Omental fat pad (tissue), 4 donors: ENCODE measurements around the gene TMEM163. TPM values are rescaled to one million over a fixed set of nuclear protein-coding genes. Genes with fewer than 3 reads are reported as not detected.
"Not testable (repeated sequence)": the region's sequence is repeated elsewhere in the genome, so short reads cannot be mapped to it uniquely, and the experiment has no call there.

Source experiments
- ATAC-seq: fragments of 150-250 bp; one replicate; pipeline ENCODE4 v1.9.1; 2016; ENCODE audit warnings: mild to moderate bottlenecking, moderate library complexity; ENCODE audit not compliant: low FRiP score
- DNase-seq: peaks from one replicate; pipeline ENCODE4 v3.0.0-alpha.2; 2019; ENCODE audit warnings: low spot score
- total RNA-seq, 4 donors: library from RNA; depleted of rRNA; stranded (reverse); fragments of >200 nt; gene quantifications; one replicate each; pipeline ENCODE4 v1.1.0, GENCODE V29; 2016
- TF ChIP-seq, protein P1 (sequence below), 3 donors: fragments of 450-650 bp; IDR thresholded peaks; one replicate each; pipeline ENCODE4 v1.5.1; 2016 to 2017; ENCODE audit warnings: antibody characterized with exemption in 3 of 3, mild to moderate bottlenecking in 3 of 3, moderate library complexity in 2 of 3

Gene TMEM163
- total RNA-seq, 4 donors from 2014 or later = 0.28 to 6.4 (median 1.2) TPM

GRCh38 chr2:134479696-134480330, 239.0 kb downstream of the TMEM163 start:
- no peak for ATAC-seq

DNA sequence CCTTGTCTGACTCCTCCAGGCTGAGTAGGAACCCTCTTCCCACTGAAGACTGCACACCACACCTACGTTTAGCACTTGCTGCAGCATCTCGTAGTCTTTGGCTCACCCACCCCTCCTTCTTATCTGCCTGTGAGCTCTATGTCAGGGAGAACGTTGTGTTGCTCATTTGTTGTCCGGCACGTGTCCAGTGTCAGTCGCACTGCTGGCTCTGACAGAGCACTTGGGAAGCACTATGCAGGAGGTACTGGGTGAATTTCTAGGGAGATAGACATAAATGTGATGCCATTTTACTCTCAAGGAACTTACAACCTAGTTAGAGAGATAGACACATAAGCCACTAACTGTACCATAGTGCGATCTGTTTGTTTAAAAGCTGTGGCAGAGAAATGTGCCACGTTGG, 241.8 kb downstream of the TMEM163 start:
- DNase-seq, ATAC-seq: not testable (repeated sequence)

More at GRCh38 chr2:134479696-134480330, 239.0 kb downstream of the TMEM163 start:
- no peak for DNase-seq
- TF ChIP-seq, protein P1, sequence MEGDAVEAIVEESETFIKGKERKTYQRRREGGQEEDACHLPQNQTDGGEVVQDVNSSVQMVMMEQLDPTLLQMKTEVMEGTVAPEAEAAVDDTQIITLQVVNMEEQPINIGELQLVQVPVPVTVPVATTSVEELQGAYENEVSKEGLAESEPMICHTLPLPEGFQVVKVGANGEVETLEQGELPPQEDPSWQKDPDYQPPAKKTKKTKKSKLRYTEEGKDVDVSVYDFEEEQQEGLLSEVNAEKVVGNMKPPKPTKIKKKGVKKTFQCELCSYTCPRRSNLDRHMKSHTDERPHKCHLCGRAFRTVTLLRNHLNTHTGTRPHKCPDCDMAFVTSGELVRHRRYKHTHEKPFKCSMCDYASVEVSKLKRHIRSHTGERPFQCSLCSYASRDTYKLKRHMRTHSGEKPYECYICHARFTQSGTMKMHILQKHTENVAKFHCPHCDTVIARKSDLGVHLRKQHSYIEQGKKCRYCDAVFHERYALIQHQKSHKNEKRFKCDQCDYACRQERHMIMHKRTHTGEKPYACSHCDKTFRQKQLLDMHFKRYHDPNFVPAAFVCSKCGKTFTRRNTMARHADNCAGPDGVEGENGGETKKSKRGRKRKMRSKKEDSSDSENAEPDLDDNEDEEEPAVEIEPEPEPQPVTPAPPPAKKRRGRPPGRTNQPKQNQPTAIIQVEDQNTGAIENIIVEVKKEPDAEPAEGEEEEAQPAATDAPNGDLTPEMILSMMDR (IDR thresholded peaks at IDR 0.05) = no peak

DNA sequence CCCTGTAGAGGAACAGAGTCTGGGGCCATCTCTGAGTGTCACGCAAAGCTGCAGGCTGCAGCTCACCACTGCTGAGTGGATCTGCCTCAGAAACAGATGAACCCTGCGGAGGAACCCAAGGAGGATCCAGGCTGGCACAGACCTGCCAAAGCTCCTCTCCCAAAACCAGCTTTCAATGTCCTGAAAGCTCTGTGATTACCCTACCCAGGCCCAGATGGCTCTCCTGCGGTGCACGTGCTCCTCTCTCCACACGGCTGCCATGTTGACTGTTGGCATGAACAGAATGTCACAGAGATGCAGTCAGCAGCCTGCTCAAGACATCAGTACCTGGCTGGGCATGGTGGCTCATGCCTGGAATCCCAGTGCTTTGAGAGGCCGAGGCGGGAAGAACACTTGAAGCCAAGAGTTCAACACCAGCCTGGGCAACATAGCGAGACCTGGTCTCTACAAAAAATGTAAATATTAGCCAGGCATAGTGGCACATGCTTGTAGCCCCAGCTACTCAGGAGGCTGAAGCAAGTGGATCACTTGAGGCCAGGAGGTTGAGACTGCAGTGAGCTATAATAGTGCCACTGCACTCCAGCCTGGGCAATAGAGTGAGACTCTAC, 248.1 kb downstream of the TMEM163 start:
- no peak for ATAC-seq
- DNase-seq = no peak
- TF ChIP-seq, protein P1 (IDR thresholded peaks at IDR 0.05) = no peak

GRCh38 chr2:134469516-134470115, 249.2 kb downstream of the TMEM163 start:
- DNase-seq (no peak), ATAC-seq (no peak)
- TF ChIP-seq, protein P1 (IDR thresholded peaks at IDR 0.05) = no peak

GRCh38 chr2:134468776-134469175, 250.0 kb downstream of the TMEM163 start:
- DNase-seq (no peak), ATAC-seq (no peak)
- TF ChIP-seq, protein P1 (IDR thresholded peaks at IDR 0.05) = no peak

GRCh38 chr2:134468164-134468563, 250.6 kb downstream of the TMEM163 start:
- ATAC-seq (no peak), DNase-seq (no peak)
- TF ChIP-seq, protein P1 (IDR thresholded peaks at IDR 0.05) = no peak

DNA sequence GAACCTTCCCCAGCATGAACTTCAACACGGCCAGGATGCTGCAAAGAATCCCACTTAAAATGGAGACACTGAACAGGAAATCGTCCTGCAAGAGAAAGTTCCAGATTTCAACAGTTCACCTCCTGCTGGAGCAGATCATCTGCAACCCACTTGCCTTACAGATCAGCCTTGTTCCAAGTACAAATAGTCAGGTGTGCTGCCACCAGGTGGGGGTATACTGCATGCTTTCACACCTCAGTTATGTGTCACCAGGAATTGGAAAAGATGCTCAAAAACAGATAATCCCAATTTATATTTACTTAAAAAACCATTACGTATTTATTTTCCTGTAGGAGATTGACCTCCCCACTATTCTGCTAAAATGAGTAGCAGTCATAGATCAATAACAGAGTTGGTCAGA, 252.7 kb downstream of the TMEM163 start:
- TF ChIP-seq, protein P1 (IDR thresholded peaks at IDR 0.05) = no peak
- DNase-seq = no peak
- ATAC-seq = no peak
